Peyer's patch (tissue), 4 donors: ENCODE measurements around the gene MMP14.

ENCODE experiments used
- CTCF ChIP-seq, 6 experiments: fragments of 450-650 bp in 4 of 6; fragments of 200-600 bp in 2 of 6; sonication (generic) in 1 of 6; IDR thresholded peaks; one replicate each; pipeline ENCODE4 v1.5.1; 2017 to 2019; ENCODE audit warnings: antibody characterized with exemption in 6 of 6, mild to moderate bottlenecking in 3 of 6, moderate library complexity in 1 of 6
- POLR2A ChIP-seq, 2 donors: fragments of 450-650 bp; IDR thresholded peaks; one replicate each; pipeline ENCODE4 v1.5.1; 2017; ENCODE audit warnings: antibody characterized with exemption in 2 of 2, mild to moderate bottlenecking in 2 of 2, moderate library complexity in 2 of 2

DNA sequence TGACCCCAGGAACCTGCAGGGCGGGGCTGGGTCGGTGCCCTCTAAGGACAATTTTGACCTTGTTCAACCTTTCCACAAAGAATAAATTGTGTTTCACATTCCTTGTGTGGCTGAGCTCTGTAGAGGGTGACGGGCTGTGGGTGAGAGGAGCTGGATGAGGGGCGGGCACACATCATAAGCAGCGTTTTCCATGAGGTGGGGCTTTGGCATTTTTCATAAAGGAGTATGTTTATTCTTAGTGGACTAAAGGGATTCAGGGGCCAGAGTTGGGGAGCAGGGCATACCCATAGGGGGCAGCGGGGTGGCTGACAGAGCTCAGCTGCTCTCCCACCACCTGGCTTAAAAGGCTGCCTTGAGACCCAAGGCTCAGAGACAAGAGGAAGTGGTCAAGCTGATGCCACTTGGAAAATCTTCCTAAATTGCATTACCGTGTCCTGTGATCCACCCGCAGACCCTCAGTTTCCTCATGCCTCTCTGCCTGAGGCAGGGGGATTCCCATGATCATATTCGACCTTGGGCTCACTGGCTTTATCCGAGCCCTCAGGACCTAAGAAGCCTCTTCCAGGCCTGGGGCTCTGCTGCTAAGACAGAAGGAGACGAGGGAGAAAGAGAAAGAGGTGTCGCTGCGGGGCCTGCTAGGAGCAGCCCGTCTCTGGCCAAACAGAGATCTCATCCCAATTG, 11.4 kb downstream of the MMP14 start:
- TF ChIP-seq CTCF (IDR thresholded peaks at IDR 0.05) (no peak), POLR2A (IDR thresholded peaks at IDR 0.05) (no peak)
